ENCODE measurements around the gene PCDH9.

Gene PCDH9

GRCh38 chr13:66745307-66745706 lies 484.8 kb downstream of the PCDH9 start:
- WGBS (ENCODE audit: extremely low coverage, insufficient coverage, low lambda C conversion rate) = no CpG with 5 or more reads among the region's 4 CpGs
- no peak overlapping the region for H3K9ac ChIP-seq (ENCODE audit: low read length)
- H4K5ac ChIP-seq (ENCODE audit: low read length) = no peak overlapping the region
- no peaks in the 10 kb centered on the region for H3K36me3 ChIP-seq (ENCODE audit: control insufficient read depth, insufficient read depth, low read length)
- H3K4me1 ChIP-seq (ENCODE audit: control insufficient read depth, low read depth, low read length) = no peaks in the 10 kb centered on the region
- H2AK5ac ChIP-seq (ENCODE audit: low read length) = no peak overlapping the region
- peak; percentile 7 for DNase-seq
- no peak overlapping the region for H3K23ac ChIP-seq (ENCODE audit: low read length)
- no peak overlapping the region for H4K8ac ChIP-seq (ENCODE audit: low read depth, low read length)
- H2BK120ac ChIP-seq (ENCODE audit: low read depth, low read length) = no peak overlapping the region
- no peak overlapping the region for H3K18ac ChIP-seq (ENCODE audit: low read length)
- no peak overlapping the region for H3K56ac ChIP-seq (ENCODE audit: low read length)
- H3K4me2 ChIP-seq (ENCODE audit: low read length) = no peak overlapping the region
- no peak overlapping the region for H3K4me3 ChIP-seq (ENCODE audit: low read length)
- no peak overlapping the region for H2BK15ac ChIP-seq (replicated peaks; ENCODE audit: low read depth)
- no peaks in the 10 kb centered on the region for H3K79me1 ChIP-seq (ENCODE audit: low read length)
- no peak overlapping the region for H2BK5ac ChIP-seq (ENCODE audit: low read length)
- H3K27me3 ChIP-seq (ENCODE audit: insufficient read depth, low read length, poor library complexity) = no peaks in the 10 kb centered on the region
- no peaks in the 10 kb centered on the region for H3K79me2 ChIP-seq (ENCODE audit: control insufficient read depth, insufficient read depth, low read length)
- no peak overlapping the region for H3K4ac ChIP-seq (ENCODE audit: low read depth, low read length)
- no peak overlapping the region for H3K27ac ChIP-seq (ENCODE audit: low read depth, low read length)

- Histone ChIP-seq H2BK5ac (ENCODE audit: low read length) (no peak overlapping the region), H3K36me3 (ENCODE audit: control insufficient read depth, insufficient read depth, low read length) (no peaks in the 10 kb centered on the region), H3K4me1 (ENCODE audit: control insufficient read depth, low read depth, low read length) (no peaks in the 10 kb centered on the region), H3K27ac (ENCODE audit: low read depth, low read length) (no peak overlapping the region), H2BK120ac (ENCODE audit: low read depth, low read length) (no peak overlapping the region), H4K5ac (ENCODE audit: low read length) (no peak overlapping the region), H3K27me3 (ENCODE audit: insufficient read depth, low read length, poor library complexity) (no peaks in the 10 kb centered on the region), H3K18ac (ENCODE audit: low read length) (no peak overlapping the region), H3K79me2 (ENCODE audit: control insufficient read depth, insufficient read depth, low read length) (no peaks in the 10 kb centered on the region), H2BK15ac (replicated peaks; ENCODE audit: low read depth) (no peak overlapping the region), H3K79me1 (ENCODE audit: low read length) (no peaks in the 10 kb centered on the region), H3K4me3 (ENCODE audit: low read length) (no peak overlapping the region), H3K56ac (ENCODE audit: low read length) (no peak overlapping the region), H4K8ac (ENCODE audit: low read depth, low read length) (no peak overlapping the region), H3K9ac (ENCODE audit: low read length) (no peak overlapping the region), H3K4me2 (ENCODE audit: low read length) (no peak overlapping the region), H3K23ac (ENCODE audit: low read length) (no peak overlapping the region), H2AK5ac (ENCODE audit: low read length) (no peak overlapping the region), H3K4ac (ENCODE audit: low read depth, low read length) (no peak overlapping the region)
- DNase-seq = no peak
- whole genome bisulfite sequencing (ENCODE audit: extremely low coverage, insufficient coverage, low lambda C conversion rate) = no CpG with 5 or more reads among the region's 2 CpGs
Measured at GRCh38 chr13:66723576-66723975, 506.6 kb downstream of the PCDH9 start.

GRCh38 chr13:66716538-66716937 lies 513.6 kb downstream of the PCDH9 start:
- H3K79me2 ChIP-seq (ENCODE audit: control insufficient read depth, insufficient read depth, low read length) = no peaks in the 10 kb centered on the region
- H3K9ac ChIP-seq (ENCODE audit: low read length) = no peak overlapping the region
- no peaks in the 10 kb centered on the region for H3K27me3 ChIP-seq (ENCODE audit: insufficient read depth, low read length, poor library complexity)
- no peak overlapping the region for H3K18ac ChIP-seq (ENCODE audit: low read length)
- no peak overlapping the region for H3K4me3 ChIP-seq (ENCODE audit: low read length)
- no peak overlapping the region for H3K23ac ChIP-seq (ENCODE audit: low read length)
- H3K4me1 ChIP-seq (ENCODE audit: control insufficient read depth, low read depth, low read length) = no peaks in the 10 kb centered on the region
- no peak overlapping the region for H4K8ac ChIP-seq (ENCODE audit: low read depth, low read length)
- no peak for DNase-seq
- H2BK120ac ChIP-seq (ENCODE audit: low read depth, low read length) = no peak overlapping the region
- H3K4me2 ChIP-seq (ENCODE audit: low read length) = no peak overlapping the region
- H3K4ac ChIP-seq (ENCODE audit: low read depth, low read length) = no peak overlapping the region
- H3K79me1 ChIP-seq (ENCODE audit: low read length) = no peaks in the 10 kb centered on the region
- no peak overlapping the region for H2BK15ac ChIP-seq (replicated peaks; ENCODE audit: low read depth)
- no peak overlapping the region for H4K5ac ChIP-seq (ENCODE audit: low read length)
- no peak overlapping the region for H3K27ac ChIP-seq (ENCODE audit: low read depth, low read length)
- H2AK5ac ChIP-seq (ENCODE audit: low read length) = no peak overlapping the region
- no peak overlapping the region for H2BK5ac ChIP-seq (ENCODE audit: low read length)
- H3K36me3 ChIP-seq (ENCODE audit: control insufficient read depth, insufficient read depth, low read length) = no peaks in the 10 kb centered on the region
- H3K56ac ChIP-seq (ENCODE audit: low read length) = no peak overlapping the region

GRCh38 chr13:66714795-66715194 lies 515.3 kb downstream of the PCDH9 start:
- Histone ChIP-seq H3K4me3 (ENCODE audit: low read length) (no peak overlapping the region), H2BK15ac (replicated peaks; ENCODE audit: low read depth) (no peak overlapping the region), H3K9ac (ENCODE audit: low read length) (no peak overlapping the region), H4K8ac (ENCODE audit: low read depth, low read length) (no peak overlapping the region), H3K4me1 (ENCODE audit: control insufficient read depth, low read depth, low read length) (no peaks in the 10 kb centered on the region), H3K27me3 (ENCODE audit: insufficient read depth, low read length, poor library complexity) (no peaks in the 10 kb centered on the region), H3K23ac (ENCODE audit: low read length) (no peak overlapping the region), H3K36me3 (ENCODE audit: control insufficient read depth, insufficient read depth, low read length) (no peaks in the 10 kb centered on the region), H3K79me2 (ENCODE audit: control insufficient read depth, insufficient read depth, low read length) (no peaks in the 10 kb centered on the region), H2BK120ac (ENCODE audit: low read depth, low read length) (no peak overlapping the region), H4K5ac (ENCODE audit: low read length) (no peak overlapping the region), H2AK5ac (ENCODE audit: low read length) (no peak overlapping the region), H3K4me2 (ENCODE audit: low read length) (no peak overlapping the region), H3K18ac (ENCODE audit: low read length) (no peak overlapping the region), H3K79me1 (ENCODE audit: low read length) (no peaks in the 10 kb centered on the region), H3K27ac (ENCODE audit: low read depth, low read length) (no peak overlapping the region), H2BK5ac (ENCODE audit: low read length) (no peak overlapping the region), H3K56ac (ENCODE audit: low read length) (no peak overlapping the region), H3K4ac (ENCODE audit: low read depth, low read length) (no peak overlapping the region)
- peak; percentile 2 for DNase-seq

GRCh38 chr13:66704110-66704509 lies 526.0 kb downstream of the PCDH9 start:
- H2BK120ac ChIP-seq (ENCODE audit: low read depth, low read length) = no peak overlapping the region
- H3K18ac ChIP-seq (ENCODE audit: low read length) = no peak overlapping the region
- H2AK5ac ChIP-seq (ENCODE audit: low read length) = no peak overlapping the region
- H4K5ac ChIP-seq (ENCODE audit: low read length) = no peak overlapping the region
- H3K4ac ChIP-seq (ENCODE audit: low read depth, low read length) = no peak overlapping the region
- DNase-seq = no peak
- no peaks in the 10 kb centered on the region for H3K79me2 ChIP-seq (ENCODE audit: control insufficient read depth, insufficient read depth, low read length)
- H4K8ac ChIP-seq (ENCODE audit: low read depth, low read length) = no peak overlapping the region
- no peak overlapping the region for H3K27ac ChIP-seq (ENCODE audit: low read depth, low read length)
- H2BK5ac ChIP-seq (ENCODE audit: low read length) = no peak overlapping the region
- H3K4me3 ChIP-seq (ENCODE audit: low read length) = no peak overlapping the region
- no peaks in the 10 kb centered on the region for H3K27me3 ChIP-seq (ENCODE audit: insufficient read depth, low read length, poor library complexity)
- no peak overlapping the region for H3K9ac ChIP-seq (ENCODE audit: low read length)
- no peak overlapping the region for H2BK15ac ChIP-seq (replicated peaks; ENCODE audit: low read depth)
- no CpG with 5 or more reads among the region's 2 CpGs for WGBS (ENCODE audit: extremely low coverage, insufficient coverage, low lambda C conversion rate)
- H3K23ac ChIP-seq (ENCODE audit: low read length) = no peak overlapping the region
- no peaks in the 10 kb centered on the region for H3K79me1 ChIP-seq (ENCODE audit: low read length)
- H3K56ac ChIP-seq (ENCODE audit: low read length) = no peak overlapping the region
- no peaks in the 10 kb centered on the region for H3K36me3 ChIP-seq (ENCODE audit: control insufficient read depth, insufficient read depth, low read length)
- no peak overlapping the region for H3K4me2 ChIP-seq (ENCODE audit: low read length)
- H3K4me1 ChIP-seq (ENCODE audit: control insufficient read depth, low read depth, low read length) = no peaks in the 10 kb centered on the region

GRCh38 chr13:66703597-66703996 lies 526.5 kb downstream of the PCDH9 start:
- no peak overlapping the region for H2BK120ac ChIP-seq (ENCODE audit: low read depth, low read length)
- no peak overlapping the region for H4K8ac ChIP-seq (ENCODE audit: low read depth, low read length)
- H3K4me3 ChIP-seq (ENCODE audit: low read length) = no peak overlapping the region
- H2BK5ac ChIP-seq (ENCODE audit: low read length) = no peak overlapping the region
- no peak overlapping the region for H4K5ac ChIP-seq (ENCODE audit: low read length)
- no peak overlapping the region for H2AK5ac ChIP-seq (ENCODE audit: low read length)
- H2BK15ac ChIP-seq (replicated peaks; ENCODE audit: low read depth) = no peak overlapping the region
- no peaks in the 10 kb centered on the region for H3K4me1 ChIP-seq (ENCODE audit: control insufficient read depth, low read depth, low read length)
- no peaks in the 10 kb centered on the region for H3K27me3 ChIP-seq (ENCODE audit: insufficient read depth, low read length, poor library complexity)
- no CpG with 5 or more reads among the region's 3 CpGs for WGBS (ENCODE audit: extremely low coverage, insufficient coverage, low lambda C conversion rate)
- DNase-seq = no peak
- H3K23ac ChIP-seq (ENCODE audit: low read length) = no peak overlapping the region
- no peaks in the 10 kb centered on the region for H3K36me3 ChIP-seq (ENCODE audit: control insufficient read depth, insufficient read depth, low read length)
- H3K79me2 ChIP-seq (ENCODE audit: control insufficient read depth, insufficient read depth, low read length) = no peaks in the 10 kb centered on the region
- no peak overlapping the region for H3K27ac ChIP-seq (ENCODE audit: low read depth, low read length)
- no peak overlapping the region for H3K56ac ChIP-seq (ENCODE audit: low read length)
- no peaks in the 10 kb centered on the region for H3K79me1 ChIP-seq (ENCODE audit: low read length)
- no peak overlapping the region for H3K18ac ChIP-seq (ENCODE audit: low read length)
- H3K9ac ChIP-seq (ENCODE audit: low read length) = no peak overlapping the region
- no peak overlapping the region for H3K4ac ChIP-seq (ENCODE audit: low read depth, low read length)
- H3K4me2 ChIP-seq (ENCODE audit: low read length) = no peak overlapping the region
